A673 (cell line): ENCODE data around the gene SLC15A3. TPM values are rescaled to one million over a fixed set of nuclear protein-coding genes. Genes with fewer than 3 reads are reported as not detected.

Source experiments
- BruUV-seq: library from RNA; stranded (reverse); fragments of 400-500 nt; replicated peaks from 2 replicates; lab custom pipeline; 2021; lab: Mats Ljungman, UMichigan
- CTCF ChIA-PET: fragments of 300-600 bp; sonication (Branson Sonifier 250); formaldehyde crosslinking; loops from one replicate; lab custom pipeline; 2022; ENCODE audit warnings: antibody characterized with exemption; lab: Charles Lee
- POLR2A ChIA-PET: fragments of 300-600 bp; sonication (Branson Sonifier 250); formaldehyde crosslinking; loops from one replicate; lab custom pipeline; 2022; ENCODE audit warnings: antibody characterized with exemption; ENCODE audit not compliant: low non-redundant PET; lab: Charles Lee
- DNase-seq: peaks from one replicate; pipeline ENCODE4 v3.0.0-alpha.2; 2015; ENCODE audit warnings: low spot score
- H3K27ac ChIP-seq: fragments of 200-600 bp; sonication (generic); 2 replicates; pipeline ENCODE4 v1.5.1; 2016; ENCODE audit warnings: mixed run types, low read depth, mild to moderate bottlenecking, mixed read lengths, antibody characterized with exemption, low read length; ENCODE audit not compliant: poor library complexity, severe bottlenecking
- H3K27me3 ChIP-seq: fragments of 200-600 bp; sonication (generic); replicated peaks from 2 replicates; pipeline ENCODE4 v1.6.1; 2017; ENCODE audit warnings: mixed run types, low read depth, mild to moderate bottlenecking, mixed read lengths, antibody characterized with exemption, low read length; ENCODE audit not compliant: insufficient read depth, poor library complexity
- H3K36me3 ChIP-seq: fragments of 200-600 bp; sonication (generic); 2 replicates; pipeline ENCODE4 v1.6.1; 2016; ENCODE audit warnings: mixed run types, mild to moderate bottlenecking, mixed read lengths, antibody characterized with exemption, low read length; ENCODE audit not compliant: insufficient read depth, poor library complexity, severe bottlenecking
- H3K4me1 ChIP-seq: fragments of 200-600 bp; sonication (generic); 2 replicates; pipeline ENCODE4 v1.6.1; 2017; ENCODE audit warnings: mixed run types, mild to moderate bottlenecking, mixed read lengths, antibody characterized with exemption, low read length; ENCODE audit not compliant: insufficient read depth, poor library complexity, severe bottlenecking
- H3K4me3 ChIP-seq: fragments of 200-600 bp; sonication (generic); 2 replicates; pipeline ENCODE4 v1.5.1; 2016; ENCODE audit warnings: low read depth, mixed run types, mild to moderate bottlenecking, mixed read lengths, low read length; ENCODE audit not compliant: poor library complexity, severe bottlenecking
- H3K9me3 ChIP-seq: fragments of 200-600 bp; sonication (generic); 2 replicates; pipeline ENCODE4 v1.6.1; 2016; ENCODE audit warnings: mixed run types, low read depth, mild to moderate bottlenecking, mixed read lengths, antibody characterized with exemption, low read length; ENCODE audit not compliant: poor library complexity, severe bottlenecking
- CTCF ChIP-seq: fragments of 300-800, 200-600 bp; sonication (generic); conservative IDR thresholded peaks from 2 replicates; pipeline ENCODE4 v1.5.1; 2017; ENCODE audit warnings: low read depth, mild to moderate bottlenecking, antibody characterized with exemption, low read length, moderate library complexity, mixed read lengths
- EZH2 ChIP-seq: fragments of 200-600 bp; sonication (generic); IDR thresholded peaks from 2 replicates; pipeline ENCODE4 v1.6.1; 2017; ENCODE audit warnings: borderline replicate concordance, low read depth, mild to moderate bottlenecking, mixed read lengths, antibody characterized with exemption, low read length; ENCODE audit not compliant: poor library complexity, severe bottlenecking
- intact Hi-C: fragments of 100-400 bp; cut with micrococcal nuclease; formaldehyde crosslinking; loops from one replicate; pipeline ENCODE4 v1.10.0; 2022; ENCODE audit not compliant: unreplicated experiment
- total RNA-seq: library from RNA; stranded (reverse); gene quantifications from 2 replicates; pipeline ENCODE4 v1.2.3, GENCODE V29; 2021

Gene SLC15A3
- total RNA-seq, 1 experiment from 2014 or later, result not detected

- no peaks in the 10 kb centered on the region for H3K27me3 ChIP-seq
- no TSS peak for BruUV-seq
- peaks cover 14% of the 10 kb centered on the region for H3K4me1 ChIP-seq
- H3K9me3 ChIP-seq, result no peaks in the 10 kb centered on the region
- H3K27ac ChIP-seq, result no peak overlapping the region
- POLR2A ChIA-PET, result no interaction called here
- CTCF ChIA-PET, result interaction anchor here (0.9 kb wide), 1 partner anchor 72 kb away, joined by 3 read pairs; no protein-coding TSS in a partner anchor
- peaks cover 60% of the 10 kb centered on the region for H3K36me3 ChIP-seq
- H3K4me3 ChIP-seq, result no peak overlapping the region
- TF ChIP-seq CTCF (no peak), EZH2 (no peak)
- intact Hi-C loops, result no loop called here
- DNase-seq, result no peak
Observed at GRCh38 chr11:60902625-60903024, 49.4 kb downstream of the SLC15A3 start.

- no TSS peak for BruUV-seq
- no peaks in the 10 kb centered on the region for H3K9me3 ChIP-seq
- ChIA-PET POLR2A (interaction anchor here (0.6 kb wide), 1 partner anchor 823 kb away, joined by 3 read pairs; no protein-coding TSS in a partner anchor), CTCF (no interaction called here)
- DNase-seq, result no peak
- intact Hi-C loops, result no loop called here
- H3K27me3 ChIP-seq, result no peaks in the 10 kb centered on the region
- peaks cover 8% of the 10 kb centered on the region for H3K4me1 ChIP-seq
- no peak overlapping the region for H3K4me3 ChIP-seq
- H3K36me3 ChIP-seq, result peaks cover 78% of the 10 kb centered on the region
- no peak for TF ChIP-seq CTCF
- no peak for TF ChIP-seq EZH2
- no peak overlapping the region for H3K27ac ChIP-seq
Observed at GRCh38 chr11:60900673-60901404, 51.1 kb downstream of the SLC15A3 start.

GRCh38 chr11:60899977-60900376 is 52.0 kb downstream of the SLC15A3 start:
- no peaks in the 10 kb centered on the region for H3K27me3 ChIP-seq
- intact Hi-C loops, result no loop called here
- peaks cover 87% of the 10 kb centered on the region for H3K36me3 ChIP-seq
- TF ChIP-seq CTCF (no peak), EZH2 (no peak)
- no peak overlapping the region for H3K4me3 ChIP-seq
- no peak for DNase-seq
- BruUV-seq, result no TSS peak
- H3K9me3 ChIP-seq, result no peaks in the 10 kb centered on the region
- H3K4me1 ChIP-seq, result peaks cover 5% of the 10 kb centered on the region
- ChIA-PET CTCF (interaction anchor here (0.6 to 1.4 kb wide), 6 partner anchors 12 to 126 kb away, joined by 3 to 9 read pairs (median 4); no protein-coding TSS in a partner anchor), POLR2A (no interaction called here)
- no peak overlapping the region for H3K27ac ChIP-seq
